ENCODE results near the gene BSN.

BSN gene

DNA sequence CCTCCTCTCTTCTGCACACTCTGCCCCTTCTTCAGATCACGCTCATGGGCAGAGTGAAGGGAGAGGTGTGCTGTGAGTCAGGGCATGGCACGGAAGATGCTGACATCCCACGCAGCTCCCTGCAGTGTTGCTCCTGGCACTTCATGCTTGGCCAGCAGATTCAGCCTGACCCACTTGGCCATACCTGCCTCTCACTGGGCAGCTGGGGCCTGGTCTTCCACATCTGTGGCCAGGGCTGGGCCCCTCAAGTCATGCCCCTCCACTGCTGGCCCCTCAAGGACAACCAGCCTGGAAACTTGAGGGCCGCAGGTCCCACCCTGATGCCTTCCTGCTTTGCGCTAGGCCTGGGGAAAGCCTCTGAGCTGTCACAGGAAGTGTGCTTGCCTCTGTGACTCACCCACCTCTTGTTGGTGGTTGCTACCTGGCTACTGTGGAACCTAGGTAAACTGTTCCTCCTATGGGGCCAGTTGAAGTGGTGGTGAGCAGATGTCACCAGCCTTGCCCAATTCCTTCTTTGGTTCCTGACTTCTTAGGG lies 48.7 kb downstream of the BSN start:
- Histone ChIP-seq H3K4me2 (ENCODE audit: low read depth, low read length, poor library complexity, severe bottlenecking) (no peak overlapping the region), H3K27me3 (ENCODE audit: low read length) (no peaks in the 10 kb centered on the region), H3K27ac (ENCODE audit: low read depth, low read length) (no peak overlapping the region), H3K9me2 (replicated peaks; ENCODE audit: insufficient read depth, low read length) (no peaks in the 10 kb centered on the region), H4K20me1 (ENCODE audit: low read depth, low read length) (no peaks in the 10 kb centered on the region), H3K4me3 (ENCODE audit: insufficient read depth, low read length, poor library complexity, severe bottlenecking) (no peak overlapping the region), H3K9ac (ENCODE audit: low read length) (no peak overlapping the region), H3K9me3 (ENCODE audit: insufficient read depth, low read length) (no peaks in the 10 kb centered on the region), H2AFZ (ENCODE audit: low read depth, low read length, severe bottlenecking) (no peak overlapping the region), H3F3A (ENCODE audit: insufficient read depth) (no peaks in the 10 kb centered on the region), H3K79me2 (ENCODE audit: insufficient read depth, low read length) (no peaks in the 10 kb centered on the region), H3K36me3 (ENCODE audit: low read length) (no peaks in the 10 kb centered on the region)
- TF ChIP-seq, protein P1, sequence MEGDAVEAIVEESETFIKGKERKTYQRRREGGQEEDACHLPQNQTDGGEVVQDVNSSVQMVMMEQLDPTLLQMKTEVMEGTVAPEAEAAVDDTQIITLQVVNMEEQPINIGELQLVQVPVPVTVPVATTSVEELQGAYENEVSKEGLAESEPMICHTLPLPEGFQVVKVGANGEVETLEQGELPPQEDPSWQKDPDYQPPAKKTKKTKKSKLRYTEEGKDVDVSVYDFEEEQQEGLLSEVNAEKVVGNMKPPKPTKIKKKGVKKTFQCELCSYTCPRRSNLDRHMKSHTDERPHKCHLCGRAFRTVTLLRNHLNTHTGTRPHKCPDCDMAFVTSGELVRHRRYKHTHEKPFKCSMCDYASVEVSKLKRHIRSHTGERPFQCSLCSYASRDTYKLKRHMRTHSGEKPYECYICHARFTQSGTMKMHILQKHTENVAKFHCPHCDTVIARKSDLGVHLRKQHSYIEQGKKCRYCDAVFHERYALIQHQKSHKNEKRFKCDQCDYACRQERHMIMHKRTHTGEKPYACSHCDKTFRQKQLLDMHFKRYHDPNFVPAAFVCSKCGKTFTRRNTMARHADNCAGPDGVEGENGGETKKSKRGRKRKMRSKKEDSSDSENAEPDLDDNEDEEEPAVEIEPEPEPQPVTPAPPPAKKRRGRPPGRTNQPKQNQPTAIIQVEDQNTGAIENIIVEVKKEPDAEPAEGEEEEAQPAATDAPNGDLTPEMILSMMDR (IDR thresholded peaks at IDR 0.05; ENCODE audit: insufficient read depth, low read length, poor library complexity, severe bottlenecking), result no peak
- no peak for TF ChIP-seq EZH2phosphoT487 (conservative IDR thresholded peaks at IDR 0.05; ENCODE audit: low read length)

DNA sequence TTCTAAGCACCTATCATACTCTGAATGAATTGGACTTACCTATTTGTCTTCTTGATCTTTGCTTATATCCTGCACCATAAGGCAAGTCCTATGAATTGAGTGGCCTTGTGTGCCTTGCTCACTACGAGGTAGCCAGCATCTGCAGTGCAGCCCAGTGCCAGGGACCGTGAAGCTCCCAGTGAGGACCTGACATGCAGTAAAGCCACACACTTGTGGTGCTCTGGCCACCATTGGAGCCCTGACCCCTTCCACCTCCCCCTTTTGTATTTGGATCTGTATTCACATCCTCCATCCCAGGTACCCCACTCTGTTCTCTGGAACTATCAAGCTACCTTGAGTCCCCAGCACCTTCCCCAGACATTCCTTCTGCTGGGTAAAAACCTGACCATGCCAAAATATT lies 52.1 kb downstream of the BSN start:
- Histone ChIP-seq H3K4me2 (ENCODE audit: low read depth, low read length, poor library complexity, severe bottlenecking) (no peak overlapping the region), H4K20me1 (ENCODE audit: low read depth, low read length) (no peaks in the 10 kb centered on the region), H3F3A (ENCODE audit: insufficient read depth) (no peaks in the 10 kb centered on the region), H3K27me3 (ENCODE audit: low read length) (no peaks in the 10 kb centered on the region), H3K27ac (ENCODE audit: low read depth, low read length) (no peak overlapping the region), H3K79me2 (ENCODE audit: insufficient read depth, low read length) (no peaks in the 10 kb centered on the region), H3K9ac (ENCODE audit: low read length) (no peak overlapping the region), H3K9me2 (replicated peaks; ENCODE audit: insufficient read depth, low read length) (no peaks in the 10 kb centered on the region), H2AFZ (ENCODE audit: low read depth, low read length, severe bottlenecking) (no peak overlapping the region), H3K36me3 (ENCODE audit: low read length) (no peaks in the 10 kb centered on the region), H3K4me3 (ENCODE audit: insufficient read depth, low read length, poor library complexity, severe bottlenecking) (no peak overlapping the region), H3K9me3 (ENCODE audit: insufficient read depth, low read length) (no peaks in the 10 kb centered on the region)
- no peak for TF ChIP-seq EZH2phosphoT487 (conservative IDR thresholded peaks at IDR 0.05; ENCODE audit: low read length)
- TF ChIP-seq, protein P1 (IDR thresholded peaks at IDR 0.05; ENCODE audit: insufficient read depth, low read length, poor library complexity, severe bottlenecking), result no peak

DNA sequence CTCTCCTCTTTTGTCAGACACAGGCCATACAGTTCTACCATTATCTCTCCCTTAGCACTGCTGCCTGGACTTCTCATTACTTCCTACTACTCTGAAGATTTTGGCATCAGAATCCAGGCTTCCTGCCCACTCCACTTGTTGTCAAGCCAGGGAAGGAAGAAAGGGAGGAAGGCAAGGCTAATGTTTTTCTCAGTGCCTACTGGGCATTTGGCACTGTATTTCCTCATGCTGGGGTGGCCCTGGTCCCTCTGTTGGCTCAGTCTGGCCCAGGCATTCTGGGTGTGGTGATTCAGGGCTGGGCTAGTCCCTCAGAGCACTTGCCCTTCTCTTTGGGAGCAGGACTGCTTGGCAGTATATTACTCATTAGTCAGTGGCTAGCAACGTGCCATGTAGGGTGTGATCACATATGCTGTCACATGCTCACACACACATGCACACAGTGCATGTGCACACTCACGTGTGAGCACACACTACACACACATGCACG lies 52.9 kb downstream of the BSN start:
- no peak overlapping the region for H3K4me2 ChIP-seq (ENCODE audit: low read depth, low read length, poor library complexity, severe bottlenecking)
- H3K9me2 ChIP-seq (replicated peaks; ENCODE audit: insufficient read depth, low read length), result no peaks in the 10 kb centered on the region
- H3K79me2 ChIP-seq (ENCODE audit: insufficient read depth, low read length), result no peaks in the 10 kb centered on the region

More for the DNA sequence above, 52.9 kb downstream of the BSN start:
- no peaks in the 10 kb centered on the region for H4K20me1 ChIP-seq (ENCODE audit: low read depth, low read length)
- no peaks in the 10 kb centered on the region for H3F3A ChIP-seq (ENCODE audit: insufficient read depth)
- TF ChIP-seq, protein P1 (IDR thresholded peaks at IDR 0.05; ENCODE audit: insufficient read depth, low read length, poor library complexity, severe bottlenecking), result no peak
- no peak for TF ChIP-seq EZH2phosphoT487 (conservative IDR thresholded peaks at IDR 0.05; ENCODE audit: low read length)
- H3K9me3 ChIP-seq (ENCODE audit: insufficient read depth, low read length), result no peaks in the 10 kb centered on the region
- no peaks in the 10 kb centered on the region for H3K27me3 ChIP-seq (ENCODE audit: low read length)
- H2AFZ ChIP-seq (ENCODE audit: low read depth, low read length, severe bottlenecking), result no peak overlapping the region
- H3K9ac ChIP-seq (ENCODE audit: low read length), result no peak overlapping the region
- no peaks in the 10 kb centered on the region for H3K36me3 ChIP-seq (ENCODE audit: low read length)
- H3K27ac ChIP-seq (ENCODE audit: low read depth, low read length), result no peak overlapping the region
- no peak overlapping the region for H3K4me3 ChIP-seq (ENCODE audit: insufficient read depth, low read length, poor library complexity, severe bottlenecking)

Measured in SU-DHL-6 (cell line).